ENCODE data around the gene VTA1. TPM values are rescaled to one million over a fixed set of nuclear protein-coding genes. Genes with fewer than 3 reads are reported as not detected.

VTA1 gene
- total RNA-seq, 4 donors from 2014 or later: 25.7 to 37.9 (median 28.2) TPM

DNA sequence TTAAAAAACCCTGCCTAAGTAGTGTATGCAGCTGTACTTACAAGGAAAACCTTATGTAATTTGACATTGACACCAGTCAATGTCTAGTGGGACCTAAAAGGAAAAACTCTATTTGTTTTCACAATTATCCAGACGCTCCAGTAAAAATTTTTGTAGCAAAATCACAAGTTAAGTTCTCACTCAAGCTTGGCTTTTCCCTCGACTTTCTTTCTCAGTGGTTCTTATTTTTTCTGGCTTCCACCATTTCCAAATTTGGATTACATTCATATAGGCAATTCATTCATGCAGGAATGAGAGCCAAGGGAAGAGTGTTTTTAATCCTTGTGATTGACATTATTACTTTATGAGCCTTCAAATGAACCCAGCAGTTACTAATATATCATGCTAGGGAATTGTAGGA is 88.7 kb downstream of the VTA1 start:
- no peak overlapping the region for H3K4me3 ChIP-seq
- H3K36me3 ChIP-seq: no peaks in the 10 kb centered on the region
- H3K9me3 ChIP-seq: no peaks in the 10 kb centered on the region
- no peak for DNase-seq (ENCODE audit: extremely low spot score)
- intact Hi-C loops (cut with DNase I): no loop called here
- no peaks in the 10 kb centered on the region for H3K4me1 ChIP-seq
- peaks cover 0 to 10% (median 0%) of the 10 kb centered on the region in 4 donors for H3K27me3 ChIP-seq
- no peak overlapping the region for H3K27ac ChIP-seq (replicated peaks in 1 of 4)
- WGBS: 65% methylated on average over 2 of the region's 2 CpGs
- TF ChIP-seq POLR2A (IDR thresholded peaks at IDR 0.05; ENCODE audit: low read depth): no peak
- TF ChIP-seq, protein P1, sequence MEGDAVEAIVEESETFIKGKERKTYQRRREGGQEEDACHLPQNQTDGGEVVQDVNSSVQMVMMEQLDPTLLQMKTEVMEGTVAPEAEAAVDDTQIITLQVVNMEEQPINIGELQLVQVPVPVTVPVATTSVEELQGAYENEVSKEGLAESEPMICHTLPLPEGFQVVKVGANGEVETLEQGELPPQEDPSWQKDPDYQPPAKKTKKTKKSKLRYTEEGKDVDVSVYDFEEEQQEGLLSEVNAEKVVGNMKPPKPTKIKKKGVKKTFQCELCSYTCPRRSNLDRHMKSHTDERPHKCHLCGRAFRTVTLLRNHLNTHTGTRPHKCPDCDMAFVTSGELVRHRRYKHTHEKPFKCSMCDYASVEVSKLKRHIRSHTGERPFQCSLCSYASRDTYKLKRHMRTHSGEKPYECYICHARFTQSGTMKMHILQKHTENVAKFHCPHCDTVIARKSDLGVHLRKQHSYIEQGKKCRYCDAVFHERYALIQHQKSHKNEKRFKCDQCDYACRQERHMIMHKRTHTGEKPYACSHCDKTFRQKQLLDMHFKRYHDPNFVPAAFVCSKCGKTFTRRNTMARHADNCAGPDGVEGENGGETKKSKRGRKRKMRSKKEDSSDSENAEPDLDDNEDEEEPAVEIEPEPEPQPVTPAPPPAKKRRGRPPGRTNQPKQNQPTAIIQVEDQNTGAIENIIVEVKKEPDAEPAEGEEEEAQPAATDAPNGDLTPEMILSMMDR (IDR thresholded peaks at IDR 0.05): no peak
- no peak for TF ChIP-seq POLR2AphosphoS5 (IDR thresholded peaks at IDR 0.05)
- no peak for TF ChIP-seq EP300 (IDR thresholded peaks at IDR 0.05)

DNA sequence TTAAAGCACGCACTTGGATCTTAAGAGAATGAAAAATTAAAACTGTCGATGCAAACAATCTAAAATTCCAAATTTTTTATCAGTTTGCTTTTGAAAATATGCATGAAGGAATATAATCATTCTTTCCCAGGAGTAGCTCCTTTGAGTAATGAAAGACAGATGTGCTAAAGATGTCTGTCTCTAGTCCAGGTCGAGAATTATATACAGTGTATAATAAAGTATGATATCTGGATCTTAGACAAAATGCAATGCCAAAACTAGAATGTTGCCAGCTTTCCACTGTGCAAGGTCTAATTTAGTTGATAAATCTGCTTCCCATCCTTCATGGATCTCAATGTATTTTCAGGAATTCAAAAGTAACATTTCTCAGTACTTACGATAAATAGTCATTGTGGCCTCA is 89.6 kb downstream of the VTA1 start:
- Histone ChIP-seq H3K4me1 (no peaks in the 10 kb centered on the region), H3K4me3 (no peak overlapping the region), H3K9me3 (no peaks in the 10 kb centered on the region), H3K27me3 (peaks cover 0 to 10% (median 0%) of the 10 kb centered on the region in 4 donors), H3K36me3 (no peaks in the 10 kb centered on the region), H3K27ac (replicated peaks in 1 of 4) (no peak overlapping the region)
- WGBS: 47% methylated on average over 4 of the region's 4 CpGs
- DNase-seq (ENCODE audit: extremely low spot score): no peak
- intact Hi-C loops (cut with DNase I): no loop called here
- TF ChIP-seq POLR2A (IDR thresholded peaks at IDR 0.05; ENCODE audit: low read depth): no peak
- no peak for TF ChIP-seq EP300 (IDR thresholded peaks at IDR 0.05)
- TF ChIP-seq, protein P1 (IDR thresholded peaks at IDR 0.05): no peak
- TF ChIP-seq POLR2AphosphoS5 (IDR thresholded peaks at IDR 0.05): no peak

DNA sequence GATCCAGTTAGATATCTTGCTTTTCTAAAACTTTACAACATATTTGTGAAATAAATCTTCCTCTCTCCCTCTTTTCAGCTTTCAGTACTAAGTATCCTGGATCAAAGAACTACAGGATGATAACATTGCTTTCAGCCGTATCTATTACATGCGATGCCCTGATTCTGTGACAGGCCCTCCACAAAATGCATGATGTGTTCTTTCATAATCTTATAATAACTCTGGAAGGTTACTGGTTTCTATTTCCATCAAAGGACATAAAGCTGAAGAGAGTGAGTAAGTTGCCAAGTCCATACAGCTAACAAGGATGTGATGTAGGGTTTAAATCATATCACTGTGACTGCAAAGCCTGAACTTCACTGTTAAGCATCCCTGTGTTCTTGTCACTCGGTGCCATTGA is 91.8 kb downstream of the VTA1 start:
- Histone ChIP-seq H3K36me3 (no peaks in the 10 kb centered on the region), H3K27me3 (no peaks in the 10 kb centered on the region), H3K9me3 (no peaks in the 10 kb centered on the region), H3K4me1 (no peaks in the 10 kb centered on the region), H3K4me3 (no peak overlapping the region), H3K27ac (replicated peaks in 1 of 4) (no peak overlapping the region)
- no peak for DNase-seq (ENCODE audit: extremely low spot score)
- intact Hi-C loops (cut with DNase I): no loop called here
- 75% methylated on average over 3 of the region's 3 CpGs for WGBS
- TF ChIP-seq, protein P1 (IDR thresholded peaks at IDR 0.05): no peak
- no peak for TF ChIP-seq POLR2AphosphoS5 (IDR thresholded peaks at IDR 0.05)
- no peak for TF ChIP-seq EP300 (IDR thresholded peaks at IDR 0.05)
- TF ChIP-seq POLR2A (IDR thresholded peaks at IDR 0.05; ENCODE audit: low read depth): no peak

DNA sequence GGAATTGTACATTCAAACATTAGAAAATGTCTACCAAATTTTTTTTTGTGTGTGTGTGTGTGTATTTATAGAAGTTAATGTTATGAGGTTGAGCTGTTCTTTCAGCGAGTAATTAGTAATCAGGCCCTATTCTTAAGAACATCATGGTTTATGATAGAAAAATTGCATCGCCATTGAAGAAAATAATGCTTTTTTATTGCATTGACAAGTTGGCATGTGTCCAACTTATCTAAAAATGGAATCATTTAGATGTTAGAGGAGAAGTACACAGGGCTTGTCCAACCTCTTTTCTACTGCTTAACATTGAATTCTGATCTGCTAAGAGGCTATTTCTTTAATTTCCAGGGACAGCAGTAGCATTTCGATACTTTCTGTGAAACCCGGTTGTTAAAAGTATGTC is 93.1 kb downstream of the VTA1 start:
- Histone ChIP-seq H3K27me3 (no peaks in the 10 kb centered on the region), H3K27ac (replicated peaks in 1 of 4) (no peak overlapping the region), H3K9me3 (no peaks in the 10 kb centered on the region), H3K36me3 (no peaks in the 10 kb centered on the region), H3K4me3 (no peak overlapping the region), H3K4me1 (no peaks in the 10 kb centered on the region)
- TF ChIP-seq POLR2AphosphoS5 (IDR thresholded peaks at IDR 0.05) (no peak), POLR2A (IDR thresholded peaks at IDR 0.05; ENCODE audit: low read depth) (no peak), EP300 (IDR thresholded peaks at IDR 0.05) (no peak)
- TF ChIP-seq, protein P1 (IDR thresholded peaks at IDR 0.05): no peak
- WGBS: 81% methylated on average over 4 of the region's 4 CpGs
- DNase-seq (ENCODE audit: extremely low spot score): no peak
- intact Hi-C loops (cut with DNase I): no loop called here

DNA sequence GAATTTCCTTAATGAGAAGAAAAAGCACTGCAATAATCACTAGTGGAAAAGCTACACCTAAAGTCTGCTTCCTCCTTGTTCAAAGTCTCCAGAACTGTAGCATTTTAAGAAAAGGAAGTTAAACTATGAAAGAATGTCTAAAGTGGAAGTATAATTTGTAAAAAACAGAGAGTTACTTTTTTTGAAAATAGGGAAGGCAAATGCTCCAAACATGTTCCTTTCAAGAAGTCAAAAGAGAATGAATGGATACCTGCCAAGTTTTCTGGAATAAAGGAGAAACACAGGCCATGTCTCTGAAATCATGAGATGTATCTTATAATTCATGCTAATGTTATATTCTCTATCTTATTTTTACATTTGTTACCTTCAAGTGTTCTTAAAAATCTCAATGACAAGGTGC is 94.0 kb downstream of the VTA1 start:
- Histone ChIP-seq H3K9me3 (no peaks in the 10 kb centered on the region), H3K36me3 (no peaks in the 10 kb centered on the region), H3K27me3 (no peaks in the 10 kb centered on the region), H3K4me3 (no peak overlapping the region), H3K4me1 (no peaks in the 10 kb centered on the region), H3K27ac (replicated peaks in 1 of 4) (no peak overlapping the region)
- intact Hi-C loops (cut with DNase I): no loop called here
- TF ChIP-seq EP300 (IDR thresholded peaks at IDR 0.05) (no peak), POLR2AphosphoS5 (IDR thresholded peaks at IDR 0.05) (no peak), POLR2A (IDR thresholded peaks at IDR 0.05; ENCODE audit: low read depth) (no peak)
- TF ChIP-seq, protein P1 (IDR thresholded peaks at IDR 0.05): no peak
- DNase-seq (ENCODE audit: extremely low spot score): no peak

Measured in esophagus muscularis mucosa (tissue), 4 donors.